IMR-90 (cell line): ENCODE data around the gene COA6. TPM values are rescaled to one million over a fixed set of nuclear protein-coding genes. Genes with fewer than 3 reads are reported as not detected.

Experiments
- ATAC-seq: fragments of 200-7000 bp; cut with Tn5 transposase; 2 replicates; pipeline ENCODE4 v1.9.1; 2020; ENCODE audit warnings: low read depth, mild to moderate bottlenecking, moderate library complexity
- BruUV-seq: library from RNA; stranded (reverse); fragments of 400-500 nt; replicated peaks from 2 replicates; lab custom pipeline; 2021; lab: Mats Ljungman, UMichigan
- CTCF ChIA-PET: fragments of 300-600 bp; formaldehyde crosslinking; extraction: SDS; loops from one replicate; lab custom pipeline; 2021; ENCODE audit warnings: antibody characterized with exemption; lab: Yijun Ruan, JAX
- POLR2A ChIA-PET: fragments of 300-600 bp; sonication (Branson Sonifier 250); formaldehyde crosslinking; loops from one replicate; lab custom pipeline; 2022; ENCODE audit warnings: antibody characterized with exemption; ENCODE audit not compliant: unreplicated experiment; lab: Charles Lee
- DNase-seq: peaks from one replicate; pipeline ENCODE4 v3.0.0; 2013
- H2AFZ ChIP-seq: replicated peaks from 2 replicates; pipeline ENCODE3; 2013; ENCODE audit warnings: low read length, mild to moderate bottlenecking; ENCODE audit not compliant: poor library complexity
- H2AK5ac ChIP-seq: 2 replicates; pipeline ENCODE4 v1.6.1; 2013; ENCODE audit warnings: low read depth, low read length, inconsistent platforms
- H2AK9ac ChIP-seq: replicated peaks from 2 replicates; pipeline ENCODE3; 2013; ENCODE audit warnings: mild to moderate bottlenecking, low read depth, low read length, moderate library complexity; ENCODE audit not compliant: poor library complexity
- H2BK120ac ChIP-seq: 2 replicates; pipeline ENCODE4 v1.6.1; 2013; ENCODE audit warnings: low read depth, low read length, inconsistent platforms
- H2BK15ac ChIP-seq: 3 replicates; pipeline ENCODE4 v1.6.1; 2013; ENCODE audit warnings: low read depth, low read length, inconsistent platforms
- H2BK20ac ChIP-seq: 2 replicates; pipeline ENCODE4 v1.6.1; 2013; ENCODE audit warnings: low read depth, mild to moderate bottlenecking, inconsistent platforms, low read length, moderate library complexity
- H2BK5ac ChIP-seq: 2 replicates; pipeline ENCODE4 v1.6.1; 2013; ENCODE audit warnings: mild to moderate bottlenecking, low read depth, low read length, inconsistent platforms; ENCODE audit not compliant: poor library complexity, severe bottlenecking
- H3K14ac ChIP-seq: replicated peaks from 2 replicates; pipeline ENCODE4 v1.6.1; 2013; ENCODE audit warnings: low read depth, low read length, inconsistent platforms
- H3K18ac ChIP-seq: 2 replicates; pipeline ENCODE4 v1.6.1; 2013; ENCODE audit warnings: low read depth, low read length, control low read depth
- H3K23ac ChIP-seq: 2 replicates; pipeline ENCODE4 v1.6.1; 2013; ENCODE audit warnings: low read depth, low read length, inconsistent platforms
- H3K27ac ChIP-seq: 2 replicates; pipeline ENCODE4 v1.5.1; 2013; ENCODE audit warnings: mild to moderate bottlenecking, control low read depth, low read length; ENCODE audit not compliant: insufficient read depth
- H3K27me3 ChIP-seq: 2 replicates; pipeline ENCODE4 v1.6.1; 2013; ENCODE audit warnings: low read length; ENCODE audit not compliant: control insufficient read depth, insufficient read depth
- H3K36me3 ChIP-seq: 2 replicates; pipeline ENCODE4 v1.6.1; 2013; ENCODE audit warnings: low read length, mixed read lengths; ENCODE audit not compliant: control insufficient read depth, insufficient read depth
- H3K4ac ChIP-seq: 2 replicates; pipeline ENCODE4 v1.6.1; 2013; ENCODE audit warnings: low read depth, low read length, inconsistent platforms
- H3K4me1 ChIP-seq: 2 replicates; pipeline ENCODE4 v1.6.1; 2013; ENCODE audit warnings: low read length, mixed read lengths; ENCODE audit not compliant: control insufficient read depth, insufficient read depth
- H3K4me2 ChIP-seq: 2 replicates; pipeline ENCODE4 v1.6.1; 2013; ENCODE audit warnings: low read depth, mild to moderate bottlenecking, control low read depth, low read length, moderate library complexity
- H3K4me3 ChIP-seq: 2 replicates; pipeline ENCODE4 v1.5.1; 2013; ENCODE audit warnings: low read depth, mild to moderate bottlenecking, control low read depth, low read length, moderate library complexity; ENCODE audit not compliant: insufficient read depth
- H3K56ac ChIP-seq: 2 replicates; pipeline ENCODE4 v1.6.1; 2013; ENCODE audit warnings: low read length, inconsistent platforms; ENCODE audit not compliant: insufficient read depth; ENCODE audit errors: extremely low read depth
- H3K79me1 ChIP-seq, 2 experiments: 2 replicates each; pipeline ENCODE4 v1.6.1; 2013; ENCODE audit warnings: low read length in 2 of 2, inconsistent platforms in 1 of 2, low read depth in 1 of 2
- H3K9ac ChIP-seq: 2 replicates; pipeline ENCODE4 v1.6.1; 2013; ENCODE audit warnings: low read depth, low read length, control low read depth
- H3K9me1 ChIP-seq: 2 replicates; pipeline ENCODE4 v1.6.1; 2013; ENCODE audit warnings: low read length, inconsistent platforms; ENCODE audit not compliant: insufficient read depth
- H3K9me3 ChIP-seq: 2 replicates; pipeline ENCODE4 v1.6.1; 2013; ENCODE audit warnings: low read length; ENCODE audit not compliant: control insufficient read depth, insufficient read depth
- H4K20me1 ChIP-seq: 2 replicates; pipeline ENCODE4 v1.6.1; 2013; ENCODE audit warnings: low read length, inconsistent platforms; ENCODE audit not compliant: insufficient read depth
- H4K5ac ChIP-seq: 2 replicates; pipeline ENCODE4 v1.6.1; 2013; ENCODE audit warnings: mild to moderate bottlenecking, low read depth, low read length, control low read depth
- H4K8ac ChIP-seq, 2 experiments: 2 replicates each; pipeline ENCODE4 v1.6.1; 2013; ENCODE audit warnings: low read depth in 2 of 2, low read length in 2 of 2, control low read depth in 1 of 2, inconsistent platforms in 1 of 2
- H4K91ac ChIP-seq: 2 replicates; pipeline ENCODE4 v1.6.1; 2013; ENCODE audit warnings: low read depth, low read length, inconsistent platforms; ENCODE audit not compliant: insufficient read depth
- BHLHE40 ChIP-seq: fragments of 150-350 bp; IDR thresholded peaks from 2 replicates; pipeline ENCODE4 v1.6.1; 2016; ENCODE audit warnings: mild to moderate bottlenecking, low read depth, low read length
- CEBPB ChIP-seq: IDR thresholded peaks from 2 replicates; pipeline ENCODE4 v1.6.1; 2012; ENCODE audit warnings: low read depth, low read length, improper control_type of control experiment
- CHD1 ChIP-seq: IDR thresholded peaks from 2 replicates; pipeline ENCODE4 v1.6.1; 2012; ENCODE audit warnings: low read depth, low read length, improper control_type of control experiment
- CTCF ChIP-seq: conservative IDR thresholded peaks from 2 replicates; pipeline ENCODE4 v1.5.1; 2012; ENCODE audit warnings: mild to moderate bottlenecking, low read depth, low read length, improper control_type of control experiment
- ELK1 ChIP-seq: fragments of 150-350 bp; IDR thresholded peaks from 2 replicates; pipeline ENCODE4 v1.6.1; 2016; ENCODE audit warnings: low read depth, mild to moderate bottlenecking, low read length, moderate library complexity, borderline replicate concordance
- FOS ChIP-seq: fragments of 150-350 bp; IDR thresholded peaks from 2 replicates; pipeline ENCODE4 v1.6.1; 2016; ENCODE audit warnings: low read depth, low read length
- MAFK ChIP-seq: IDR thresholded peaks from 2 replicates; pipeline ENCODE4 v1.6.1; 2012; ENCODE audit warnings: low read depth, low read length, improper control_type of control experiment
- MAZ ChIP-seq: IDR thresholded peaks from 2 replicates; pipeline ENCODE4 v1.6.1; 2012; ENCODE audit warnings: low read depth, mild to moderate bottlenecking, low read length, improper control_type of control experiment, moderate library complexity, borderline replicate concordance
- MXI1 ChIP-seq: IDR thresholded peaks from 2 replicates; pipeline ENCODE4 v1.6.1; 2012; ENCODE audit warnings: low read depth, mild to moderate bottlenecking, low read length, moderate library complexity, borderline replicate concordance
- NFE2L2 ChIP-seq: fragments of 150-350 bp; IDR thresholded peaks from 2 replicates; pipeline ENCODE4 v1.6.1; 2016; ENCODE audit warnings: low read depth, mild to moderate bottlenecking, low read length
- POLR2A ChIP-seq: IDR thresholded peaks from 2 replicates; pipeline ENCODE4 v1.6.1; 2012; ENCODE audit warnings: mild to moderate bottlenecking, low read depth, low read length
- RAD21 ChIP-seq: IDR thresholded peaks from 2 replicates; pipeline ENCODE4 v1.6.1; 2012; ENCODE audit warnings: low read length, improper control_type of control experiment
- RCOR1 ChIP-seq: IDR thresholded peaks from 2 replicates; pipeline ENCODE4 v1.6.1; 2012; ENCODE audit warnings: mild to moderate bottlenecking, low read length, improper control_type of control experiment; ENCODE audit not compliant: insufficient replicate concordance
- RFX5 ChIP-seq: IDR thresholded peaks from 2 replicates; pipeline ENCODE4 v1.8.0; 2012; ENCODE audit warnings: low read depth, mild to moderate bottlenecking, low read length, moderate library complexity
- SMC3 ChIP-seq: fragments of 150-350 bp; IDR thresholded peaks from 2 replicates; pipeline ENCODE4 v1.6.1; 2016; ENCODE audit warnings: low read depth, mild to moderate bottlenecking, antibody characterized with exemption, low read length, moderate library complexity
- WGBS, 2 experiments: methylation state at CpG; one replicate each; pipeline versions ENCODE4 v1.1.5 to v1.1.7; 2013; ENCODE audit warnings: missing lambda C conversion rate in 2 of 2; ENCODE audit not compliant: insufficient read length in 1 of 2; ENCODE audit errors: extremely low coverage in 2 of 2; 5-methylcytosine and 5-hydroxymethylcytosine counted together
- dilution Hi-C: fragments of 300-500 bp; cut with HindIII; formaldehyde crosslinking; loops from one replicate; pipeline ENCODE4 v1.14.3; 2018; ENCODE audit warnings: low sequenced_read_pairs; ENCODE audit not compliant: unreplicated experiment
- in situ Hi-C: fragments of 300-500 bp; cut with MboI; formaldehyde crosslinking; loops from 3 replicates; pipeline ENCODE4 v1.14.3; 2019; ENCODE audit warnings: low sequenced_read_pairs, inconsistent platforms, mixed read lengths
- intact Hi-C: fragments of 100-400 bp; cut with micrococcal nuclease; formaldehyde crosslinking; loops from 2 replicates; pipeline ENCODE4 v1.10.0; 2022
- polyA plus RNA-seq, 3 experiments: library from polyadenylated mRNA; depleted of rRNA; stranded (reverse); fragments of >200 nt; gene quantifications; 2 replicates each; pipeline ENCODE4 v1.2.3, GENCODE V29; 2012; ENCODE audit warnings: low replicate concordance in 1 of 3
- total RNA-seq: library from RNA; depleted of rRNA; stranded (reverse); fragments of >200 nt; gene quantifications from 2 replicates; pipeline ENCODE4 v1.2.3, GENCODE V29; 2012
- TF ChIP-seq, protein P1 (sequence below): fragments of 150-350 bp; IDR thresholded peaks from 2 replicates; pipeline ENCODE4 v1.6.1; 2017; ENCODE audit warnings: mild to moderate bottlenecking, antibody characterized with exemption, low read length, low read depth

Gene COA6
- total and polyA plus RNA-seq, 2 of the 4 experiments (the other 2 are of a cell fraction): 6.8 to 14.3 TPM

- Histone ChIP-seq H3K9me1 (no peaks in the 10 kb centered on the region), H3K4me3 (no peak overlapping the region), H3K9ac (no peak overlapping the region), H2AFZ (no peak overlapping the region), H4K20me1 (no peaks in the 10 kb centered on the region), H3K14ac (no peak overlapping the region), H3K27me3 (peaks cover 6% of the 10 kb centered on the region), H3K79me1 (no peaks in the 10 kb centered on the region), H4K5ac (no peak overlapping the region), H2AK9ac (no peak overlapping the region), H2BK15ac (no peak overlapping the region), H2BK120ac (no peak overlapping the region), H3K56ac (no peak overlapping the region), H2AK5ac (no peak overlapping the region), H2BK20ac (no peak overlapping the region), H3K4me1 (no peaks in the 10 kb centered on the region), H3K9me3 (no peaks in the 10 kb centered on the region), H3K4ac (no peak overlapping the region), H4K91ac (no peak overlapping the region), H3K23ac (no peak overlapping the region), H3K4me2 (no peak overlapping the region), H3K18ac (no peak overlapping the region), H2BK5ac (no peak overlapping the region), H4K8ac (no peak overlapping the region), H3K36me3 (no peaks in the 10 kb centered on the region), H3K27ac (no peak overlapping the region)
- no peak for TF ChIP-seq NFE2L2
- no peak for TF ChIP-seq ELK1
- TF ChIP-seq BHLHE40: no peak
- TF ChIP-seq CTCF: no peak
- no peak for TF ChIP-seq SMC3
- TF ChIP-seq RFX5: no peak
- TF ChIP-seq RAD21: no peak
- no peak for TF ChIP-seq CEBPB
- TF ChIP-seq FOS: no peak
- TF ChIP-seq RCOR1: no peak
- no peak for TF ChIP-seq CHD1
- TF ChIP-seq MAFK: no peak
- TF ChIP-seq POLR2A: no peak
- TF ChIP-seq MAZ: no peak
- TF ChIP-seq, protein P1, sequence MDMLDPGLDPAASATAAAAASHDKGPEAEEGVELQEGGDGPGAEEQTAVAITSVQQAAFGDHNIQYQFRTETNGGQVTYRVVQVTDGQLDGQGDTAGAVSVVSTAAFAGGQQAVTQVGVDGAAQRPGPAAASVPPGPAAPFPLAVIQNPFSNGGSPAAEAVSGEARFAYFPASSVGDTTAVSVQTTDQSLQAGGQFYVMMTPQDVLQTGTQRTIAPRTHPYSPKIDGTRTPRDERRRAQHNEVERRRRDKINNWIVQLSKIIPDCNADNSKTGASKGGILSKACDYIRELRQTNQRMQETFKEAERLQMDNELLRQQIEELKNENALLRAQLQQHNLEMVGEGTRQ: no peak
- TF ChIP-seq MXI1: no peak
- ATAC-seq: no peak
- WGBS, 2 experiments: no CpG with 5 or more reads among the region's 1 CpG
- DNase-seq: no peak
- intact Hi-C loops: no loop called here
- ChIA-PET POLR2A (no interaction called here), CTCF (no interaction called here)
- no TSS peak for BruUV-seq
- in situ Hi-C loops: no loop called here
- dilution Hi-C loops: no loop called here
Measured at GRCh38 chr1:234345237-234345636, 28.0 kb upstream of the COA6 start.
